Liver (tissue), 9 donors: ENCODE data around the gene URM1. TPM values are rescaled to one million over a fixed set of nuclear protein-coding genes. Genes with fewer than 3 reads are reported as not detected.

Experiments
- DNase-seq: peaks from one replicate; pipeline ENCODE4 v3.0.0-alpha.2; 2017; ENCODE audit warnings: low spot score
- H3K27ac ChIP-seq, 2 donors: one replicate each; pipeline ENCODE4 v1.7.0; 2013; ENCODE audit warnings: inconsistent platforms in 2 of 2, low read length in 2 of 2, control low read depth in 1 of 2, low read depth in 1 of 2, mild to moderate bottlenecking in 1 of 2
- H3K27me3 ChIP-seq, 4 donors: one replicate each; pipeline versions ENCODE4 v1.6.1 to v1.7.0; 2013; ENCODE audit warnings: low read length in 3 of 4, inconsistent platforms in 1 of 4, mild to moderate bottlenecking in 1 of 4, moderate library complexity in 1 of 4; ENCODE audit not compliant: control insufficient read depth in 4 of 4, insufficient read depth in 4 of 4
- H3K36me3 ChIP-seq, 4 donors: one replicate each; pipeline versions ENCODE4 v1.6.1 to v1.7.0; 2013; ENCODE audit warnings: low read length in 3 of 4, mild to moderate bottlenecking in 3 of 4, low read depth in 1 of 4, moderate library complexity in 1 of 4; ENCODE audit not compliant: control insufficient read depth in 4 of 4, insufficient read depth in 3 of 4
- H3K4me1 ChIP-seq, 4 donors: one replicate each; pipeline versions ENCODE4 v1.6.1 to v1.7.0; 2013; ENCODE audit warnings: low read length in 3 of 4, mild to moderate bottlenecking in 3 of 4, moderate library complexity in 1 of 4; ENCODE audit not compliant: control insufficient read depth in 4 of 4, insufficient read depth in 4 of 4
- H3K4me3 ChIP-seq, 3 donors: one replicate each; pipeline versions ENCODE4 v1.6.1 to v1.7.0; 2013; ENCODE audit warnings: low read length in 3 of 3, control low read depth in 1 of 3, low read depth in 1 of 3, mild to moderate bottlenecking in 1 of 3
- H3K9ac ChIP-seq, 2 donors: one replicate each; pipeline ENCODE4 v1.7.0; 2013; ENCODE audit warnings: low read length in 2 of 2, mild to moderate bottlenecking in 2 of 2, moderate library complexity in 2 of 2, control low read depth in 1 of 2, low read depth in 1 of 2
- H3K9me3 ChIP-seq, 4 donors: one replicate each; pipeline versions ENCODE4 v1.6.1 to v1.7.0; 2013; ENCODE audit warnings: low read length in 3 of 4; ENCODE audit not compliant: control insufficient read depth in 4 of 4
- ATF3 ChIP-seq: IDR thresholded peaks from 2 replicates; pipeline ENCODE4 v1.6.1; 2016; ENCODE audit warnings: antibody characterized with exemption
- CTCF ChIP-seq: fragments of 150-350 bp; IDR thresholded peaks from 2 replicates; pipeline ENCODE4 v1.5.1; 2017; ENCODE audit warnings: improper control_type of control experiment, low read depth, low read length; ENCODE audit not compliant: missing input control
- EGR1 ChIP-seq, 2 donors: IDR thresholded peaks; 2 replicates each; pipeline ENCODE4 v1.6.1; 2016 to 2018; ENCODE audit warnings: antibody characterized with exemption in 2 of 2, low read depth in 2 of 2
- FOXA1 ChIP-seq: IDR thresholded peaks from 2 replicates; pipeline ENCODE4 v1.6.1; 2016; ENCODE audit warnings: antibody characterized with exemption
- FOXA2 ChIP-seq: IDR thresholded peaks from 2 replicates; pipeline ENCODE4 v1.6.1; 2016; ENCODE audit warnings: antibody characterized with exemption
- GABPA ChIP-seq, 2 donors: IDR thresholded peaks in 1 of 2; conservative IDR thresholded peaks in 1 of 2; 2 replicates each; pipeline ENCODE4 v1.6.1; 2016; ENCODE audit warnings: antibody characterized with exemption in 2 of 2, mild to moderate bottlenecking in 1 of 2, moderate library complexity in 1 of 2
- HNF4A ChIP-seq, 2 donors: conservative IDR thresholded peaks; 2 replicates each; pipeline ENCODE4 v1.6.1; 2016; ENCODE audit warnings: antibody characterized with exemption in 2 of 2, mild to moderate bottlenecking in 2 of 2
- HNF4G ChIP-seq: IDR thresholded peaks from 2 replicates; pipeline ENCODE4 v1.6.1; 2016; ENCODE audit warnings: antibody characterized with exemption
- JUND ChIP-seq, 2 donors: IDR thresholded peaks; 2 replicates each; pipeline ENCODE4 v1.6.1; 2016; ENCODE audit warnings: antibody characterized with exemption in 2 of 2
- MAX ChIP-seq: IDR thresholded peaks from 2 replicates; pipeline ENCODE4 v1.6.1; 2016; ENCODE audit warnings: antibody characterized with exemption
- NR2F2 ChIP-seq: IDR thresholded peaks from 2 replicates; pipeline ENCODE4 v1.6.1; 2016; ENCODE audit warnings: antibody characterized with exemption
- RAD21 ChIP-seq, 2 donors: IDR thresholded peaks; 2 replicates each; pipeline ENCODE4 v1.6.1; 2016; ENCODE audit warnings: antibody characterized with exemption in 2 of 2, mild to moderate bottlenecking in 2 of 2
- REST ChIP-seq: IDR thresholded peaks from 2 replicates; pipeline ENCODE4 v1.6.1; 2016; ENCODE audit warnings: antibody characterized with exemption, mild to moderate bottlenecking
- RXRA ChIP-seq, 2 donors: IDR thresholded peaks; 2 replicates each; pipeline ENCODE4 v1.6.1; 2017 to 2018; ENCODE audit warnings: antibody characterized with exemption in 2 of 2, mild to moderate bottlenecking in 1 of 2
- SP1 ChIP-seq: IDR thresholded peaks from 2 replicates; pipeline ENCODE4 v1.6.1; 2018; ENCODE audit warnings: antibody characterized with exemption, mild to moderate bottlenecking
- TAF1 ChIP-seq: conservative IDR thresholded peaks from 2 replicates; pipeline ENCODE4 v1.6.1; 2016; ENCODE audit warnings: antibody characterized with exemption, mild to moderate bottlenecking
- YY1 ChIP-seq: IDR thresholded peaks from 2 replicates; pipeline ENCODE4 v1.6.1; 2016; ENCODE audit warnings: antibody characterized with exemption, mild to moderate bottlenecking
- ZBTB33 ChIP-seq: IDR thresholded peaks from 2 replicates; pipeline ENCODE4 v1.6.1; 2016; ENCODE audit warnings: antibody characterized with exemption
- WGBS: extraction: QIAGEN DNeasy Blood & Tissue Kit; methylation state at CpG from one replicate; pipeline ENCODE4 v1.1.7; 2013; 5-methylcytosine and 5-hydroxymethylcytosine counted together
- polyA plus RNA-seq, 2 donors: library from polyadenylated mRNA; stranded (reverse) in 1 of 2; unstranded in 1 of 2; fragments of 200-250 nt in 1 of 2; fragments of >200 nt in 1 of 2; fragmentation: Nextera tagmentation in 1 of 2; extraction: Ambion mirVana in 1 of 2; gene quantifications; one replicate each; pipeline versions ENCODE4 v1.2.1 to v1.2.3, GENCODE V29; 2013 to 2015
- total RNA-seq, 2 donors: library from RNA; depleted of rRNA; stranded (reverse); fragments of >200 nt; gene quantifications; one replicate each; pipeline ENCODE4 v1.2.3, GENCODE V29; 2014
- donor health status: healthy.
- donor health status: healthy.
- donor health status: healthy.
- donor health status: healthy.
- donor health status: healthy.

Gene URM1
- total and polyA plus RNA-seq, 4 donors = 12.1 to 35.0 (median 19.5) TPM

- DNase-seq = no peak
- 91% methylated on average over 8 of the region's 8 CpGs for WGBS
- peaks cover 5 to 35% (median 18%) of the 10 kb centered on the region in 4 donors for H3K36me3 ChIP-seq
Measured at GRCh38 chr9:128342971-128343680, 28.0 kb upstream of the URM1 start.

GRCh38 chr9:128343855-128344254, 27.3 kb upstream of the URM1 start:
- Histone ChIP-seq H3K27ac (no peak overlapping the region), H3K9ac (no peak overlapping the region), H3K4me1 (peaks cover 0 to 18% (median 11%) of the 10 kb centered on the region in 4 donors), H3K36me3 (peaks cover 9 to 40% (median 24%) of the 10 kb centered on the region in 4 donors), H3K9me3 (no peaks in the 10 kb centered on the region), H3K4me3 (no peak overlapping the region), H3K27me3 (no peaks in the 10 kb centered on the region)
- WGBS = 89% methylated on average over 4 of the region's 4 CpGs
- DNase-seq = no peak
- TF ChIP-seq TAF1 (no peak), HNF4G (no peak), SP1 (no peak), YY1 (no peak), ZBTB33 (no peak), ATF3 (no peak), FOXA1 (no peak), RAD21 (IDR thresholded peaks at IDR 0.05) (no peak), CTCF (no peak), EGR1 (IDR thresholded peaks at IDR 0.05; ENCODE audit: low read depth in 2 of 2) (no peak), JUND (IDR thresholded peaks at IDR 0.05) (no peak), HNF4A (conservative IDR thresholded peaks at IDR 0.05) (no peak), REST (no peak), GABPA (IDR thresholded peaks at IDR 0.05 in 1 of 2, conservative IDR thresholded peaks at IDR 0.05 in 1 of 2) (no peak), FOXA2 (no peak), RXRA (IDR thresholded peaks at IDR 0.05) (no peak)

More at GRCh38 chr9:128342971-128343680, 28.0 kb upstream of the URM1 start:
- no peaks in the 10 kb centered on the region for H3K9me3 ChIP-seq
- no peak overlapping the region for H3K4me3 ChIP-seq
- TF ChIP-seq FOXA1 = no peak
- no peak for TF ChIP-seq NR2F2
- no peak for TF ChIP-seq CTCF
- no peak for TF ChIP-seq SP1
- no peak for TF ChIP-seq YY1
- no peak for TF ChIP-seq MAX
- TF ChIP-seq HNF4A (conservative IDR thresholded peaks at IDR 0.05) = no peak
- TF ChIP-seq RXRA (IDR thresholded peaks at IDR 0.05) = no peak
- no peak for TF ChIP-seq TAF1
- TF ChIP-seq JUND (IDR thresholded peaks at IDR 0.05) = no peak
- no peak for TF ChIP-seq HNF4G
- TF ChIP-seq RAD21 (IDR thresholded peaks at IDR 0.05) = no peak
- peaks cover 0 to 18% (median 11%) of the 10 kb centered on the region in 4 donors for H3K4me1 ChIP-seq
- no peak overlapping the region for H3K27ac ChIP-seq
- no peaks in the 10 kb centered on the region for H3K27me3 ChIP-seq
- H3K9ac ChIP-seq = no peak overlapping the region
